ENCODE measurements around the gene LRIG1.

- TF ChIP-seq, protein P1, sequence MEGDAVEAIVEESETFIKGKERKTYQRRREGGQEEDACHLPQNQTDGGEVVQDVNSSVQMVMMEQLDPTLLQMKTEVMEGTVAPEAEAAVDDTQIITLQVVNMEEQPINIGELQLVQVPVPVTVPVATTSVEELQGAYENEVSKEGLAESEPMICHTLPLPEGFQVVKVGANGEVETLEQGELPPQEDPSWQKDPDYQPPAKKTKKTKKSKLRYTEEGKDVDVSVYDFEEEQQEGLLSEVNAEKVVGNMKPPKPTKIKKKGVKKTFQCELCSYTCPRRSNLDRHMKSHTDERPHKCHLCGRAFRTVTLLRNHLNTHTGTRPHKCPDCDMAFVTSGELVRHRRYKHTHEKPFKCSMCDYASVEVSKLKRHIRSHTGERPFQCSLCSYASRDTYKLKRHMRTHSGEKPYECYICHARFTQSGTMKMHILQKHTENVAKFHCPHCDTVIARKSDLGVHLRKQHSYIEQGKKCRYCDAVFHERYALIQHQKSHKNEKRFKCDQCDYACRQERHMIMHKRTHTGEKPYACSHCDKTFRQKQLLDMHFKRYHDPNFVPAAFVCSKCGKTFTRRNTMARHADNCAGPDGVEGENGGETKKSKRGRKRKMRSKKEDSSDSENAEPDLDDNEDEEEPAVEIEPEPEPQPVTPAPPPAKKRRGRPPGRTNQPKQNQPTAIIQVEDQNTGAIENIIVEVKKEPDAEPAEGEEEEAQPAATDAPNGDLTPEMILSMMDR (IDR thresholded peaks at IDR 0.05), result no peak
- TF ChIP-seq REST (IDR thresholded peaks at IDR 0.05; ENCODE audit: insufficient read depth in 1 of 2, low read depth in 2 of 2, low read length in 1 of 2) (no peak), POLR2AphosphoS5 (IDR thresholded peaks at IDR 0.05; ENCODE audit: low read depth, low read length) (no peak)
Measured at GRCh38 chr3:66539466-66539989, 38.7 kb upstream of the LRIG1 start.

Measured in Panc1 (cell line).